Breast epithelium (tissue), 3 donors: ENCODE measurements around the gene LRRK1.

Experiments used
- CTCF ChIP-seq, 3 donors: fragments of 450-650 bp; IDR thresholded peaks; one replicate each; pipeline ENCODE4 v1.5.1; 2016 to 2017; ENCODE audit warnings: antibody characterized with exemption in 3 of 3, mild to moderate bottlenecking in 3 of 3, moderate library complexity in 3 of 3
- POLR2A ChIP-seq: fragments of 450-650 bp; IDR thresholded peaks from one replicate; pipeline ENCODE4 v1.6.1; 2016; ENCODE audit warnings: antibody characterized with exemption, mild to moderate bottlenecking, moderate library complexity
- POLR2AphosphoS5 ChIP-seq, 3 donors: sonication (generic); formaldehyde crosslinking; IDR thresholded peaks; one replicate each; pipeline ENCODE4 v1.6.1; 2017; ENCODE audit warnings: antibody characterized with exemption in 3 of 3

- no peak for TF ChIP-seq CTCF (IDR thresholded peaks at IDR 0.05)
- TF ChIP-seq POLR2AphosphoS5 (IDR thresholded peaks at IDR 0.05), result no peak
- TF ChIP-seq POLR2A, result no peak
Measured at GRCh38 chr15:100890051-100890720, 29.0 kb upstream of the LRRK1 start.
